ENCODE data around the gene RAD51AP1.

Gene RAD51AP1

GRCh38 chr12:4588916-4589315 lies 50.2 kb downstream of the RAD51AP1 start:
- H3K9me3 ChIP-seq (ENCODE audit: insufficient read depth, low read depth, low read length), result no peaks in the 10 kb centered on the region
- no peaks in the 10 kb centered on the region for H3K27me3 ChIP-seq (ENCODE audit: insufficient read depth, low read length, poor library complexity, severe bottlenecking)
- no peaks in the 10 kb centered on the region for H3K4me1 ChIP-seq (ENCODE audit: insufficient read depth, low read length, poor library complexity, severe bottlenecking)
- no peaks in the 10 kb centered on the region for H3K79me2 ChIP-seq (ENCODE audit: insufficient read depth, low read length)
- no peaks in the 10 kb centered on the region for H3F3A ChIP-seq (ENCODE audit: low read depth)
- no peak overlapping the region for H3K9ac ChIP-seq (ENCODE audit: low read depth, low read length, poor library complexity, severe bottlenecking)
- H2AFZ ChIP-seq (ENCODE audit: low read length), result no peak overlapping the region
- H4K20me1 ChIP-seq (ENCODE audit: insufficient read depth, low read length, poor library complexity, severe bottlenecking), result no peaks in the 10 kb centered on the region
- no peaks in the 10 kb centered on the region for H3K36me3 ChIP-seq (ENCODE audit: insufficient read depth, low read length)
- no peak overlapping the region for H3K4me2 ChIP-seq (ENCODE audit: low read depth, low read length, poor library complexity, severe bottlenecking)
- H3K9me2 ChIP-seq (replicated peaks; ENCODE audit: low read depth, low read length), result no peaks in the 10 kb centered on the region
- H3K4me3 ChIP-seq (ENCODE audit: low read length, poor library complexity, severe bottlenecking), result no peak overlapping the region
- TF ChIP-seq EZH2phosphoT487 (IDR thresholded peaks at IDR 0.05; ENCODE audit: borderline replicate concordance) (no peak), CTCF (conservative IDR thresholded peaks at IDR 0.05; ENCODE audit: low read length) (no peak)

GRCh38 chr12:4589941-4590340 lies 51.3 kb downstream of the RAD51AP1 start:
- H4K20me1 ChIP-seq (ENCODE audit: insufficient read depth, low read length, poor library complexity, severe bottlenecking), result no peaks in the 10 kb centered on the region
- H3K36me3 ChIP-seq (ENCODE audit: insufficient read depth, low read length), result no peaks in the 10 kb centered on the region
- no peaks in the 10 kb centered on the region for H3K9me3 ChIP-seq (ENCODE audit: insufficient read depth, low read depth, low read length)
- H3F3A ChIP-seq (ENCODE audit: low read depth), result no peaks in the 10 kb centered on the region
- H3K4me2 ChIP-seq (ENCODE audit: low read depth, low read length, poor library complexity, severe bottlenecking), result no peak overlapping the region
- H3K9ac ChIP-seq (ENCODE audit: low read depth, low read length, poor library complexity, severe bottlenecking), result no peak overlapping the region
- no peaks in the 10 kb centered on the region for H3K79me2 ChIP-seq (ENCODE audit: insufficient read depth, low read length)
- H2AFZ ChIP-seq (ENCODE audit: low read length), result no peak overlapping the region
- no peaks in the 10 kb centered on the region for H3K4me1 ChIP-seq (ENCODE audit: insufficient read depth, low read length, poor library complexity, severe bottlenecking)
- no peak overlapping the region for H3K4me3 ChIP-seq (ENCODE audit: low read length, poor library complexity, severe bottlenecking)
- no peaks in the 10 kb centered on the region for H3K27me3 ChIP-seq (ENCODE audit: insufficient read depth, low read length, poor library complexity, severe bottlenecking)
- no peak for TF ChIP-seq EZH2phosphoT487 (IDR thresholded peaks at IDR 0.05; ENCODE audit: borderline replicate concordance)
- no peaks in the 10 kb centered on the region for H3K9me2 ChIP-seq (replicated peaks; ENCODE audit: low read depth, low read length)

GRCh38 chr12:4591180-4591687 lies 52.5 kb downstream of the RAD51AP1 start:
- Histone ChIP-seq H3K9me2 (replicated peaks; ENCODE audit: low read depth, low read length) (no peaks in the 10 kb centered on the region), H4K20me1 (ENCODE audit: insufficient read depth, low read length, poor library complexity, severe bottlenecking) (no peaks in the 10 kb centered on the region), H3K4me3 (ENCODE audit: low read length, poor library complexity, severe bottlenecking) (no peak overlapping the region), H3F3A (ENCODE audit: low read depth) (no peaks in the 10 kb centered on the region), H3K9me3 (ENCODE audit: insufficient read depth, low read depth, low read length) (no peaks in the 10 kb centered on the region), H3K79me2 (ENCODE audit: insufficient read depth, low read length) (no peaks in the 10 kb centered on the region), H3K4me1 (ENCODE audit: insufficient read depth, low read length, poor library complexity, severe bottlenecking) (no peaks in the 10 kb centered on the region), H3K9ac (ENCODE audit: low read depth, low read length, poor library complexity, severe bottlenecking) (no peak overlapping the region), H3K36me3 (ENCODE audit: insufficient read depth, low read length) (no peaks in the 10 kb centered on the region), H3K27me3 (ENCODE audit: insufficient read depth, low read length, poor library complexity, severe bottlenecking) (no peaks in the 10 kb centered on the region), H2AFZ (ENCODE audit: low read length) (no peak overlapping the region), H3K4me2 (ENCODE audit: low read depth, low read length, poor library complexity, severe bottlenecking) (no peak overlapping the region)
- TF ChIP-seq CTCF (conservative IDR thresholded peaks at IDR 0.05; ENCODE audit: low read length) (no peak), EZH2phosphoT487 (IDR thresholded peaks at IDR 0.05; ENCODE audit: borderline replicate concordance) (no peak)

- Histone ChIP-seq H3K4me2 (ENCODE audit: low read depth, low read length, poor library complexity, severe bottlenecking) (no peak overlapping the region), H3K4me3 (ENCODE audit: low read length, poor library complexity, severe bottlenecking) (no peak overlapping the region)
Observed at GRCh38 chr12:4595881-4596280, 57.2 kb downstream of the RAD51AP1 start.

More at GRCh38 chr12:4595881-4596280, 57.2 kb downstream of the RAD51AP1 start:
- H3K9ac ChIP-seq (ENCODE audit: low read depth, low read length, poor library complexity, severe bottlenecking), result no peak overlapping the region
- no peaks in the 10 kb centered on the region for H3K9me3 ChIP-seq (ENCODE audit: insufficient read depth, low read depth, low read length)
- no peaks in the 10 kb centered on the region for H3K27me3 ChIP-seq (ENCODE audit: insufficient read depth, low read length, poor library complexity, severe bottlenecking)
- H3K36me3 ChIP-seq (ENCODE audit: insufficient read depth, low read length), result no peaks in the 10 kb centered on the region
- no peaks in the 10 kb centered on the region for H3K9me2 ChIP-seq (replicated peaks; ENCODE audit: low read depth, low read length)
- TF ChIP-seq EZH2phosphoT487 (IDR thresholded peaks at IDR 0.05; ENCODE audit: borderline replicate concordance) (no peak), CTCF (conservative IDR thresholded peaks at IDR 0.05; ENCODE audit: low read length) (no peak)
- H2AFZ ChIP-seq (ENCODE audit: low read length), result no peak overlapping the region
- H3F3A ChIP-seq (ENCODE audit: low read depth), result no peaks in the 10 kb centered on the region
- H3K79me2 ChIP-seq (ENCODE audit: insufficient read depth, low read length), result no peaks in the 10 kb centered on the region
- no peaks in the 10 kb centered on the region for H3K4me1 ChIP-seq (ENCODE audit: insufficient read depth, low read length, poor library complexity, severe bottlenecking)
- H4K20me1 ChIP-seq (ENCODE audit: insufficient read depth, low read length, poor library complexity, severe bottlenecking), result no peaks in the 10 kb centered on the region
